HL-60 (cell line): ENCODE data around the gene RPS3.
A peak's percentile ranks its signal among the peaks of the same experiment; 100 is the strongest.

ENCODE experiments used
- DNase-seq, 2 experiments: peaks; one replicate each; pipeline ENCODE4 v3.0.0-alpha.2; 2010 to 2020; ENCODE audit warnings: low read depth in 1 of 2, low spot score in 1 of 2
- H3K27ac ChIP-seq: fragments of 250-450 bp; sonication (Bioruptor Pico); replicated peaks from 2 replicates; pipeline ENCODE4 v1.5.1; 2020; ENCODE audit warnings: mild to moderate bottlenecking, moderate library complexity
- H3K27me3 ChIP-seq: fragments of 250-450 bp; sonication (Bioruptor Pico); 2 replicates; pipeline ENCODE4 v1.5.1; 2021; ENCODE audit warnings: mild to moderate bottlenecking, moderate library complexity; ENCODE audit not compliant: insufficient read depth, poor library complexity, severe bottlenecking
- H3K4me3 ChIP-seq: replicated peaks from 2 replicates; pipeline ENCODE4 v1.5.1; 2011; ENCODE audit warnings: mild to moderate bottlenecking, control low read depth, low read length; ENCODE audit not compliant: insufficient read depth
- CTCF ChIP-seq: IDR thresholded peaks from one replicate; pipeline ENCODE4 v1.5.1; 2011; ENCODE audit warnings: low read length, control low read depth, inconsistent platforms; ENCODE audit not compliant: insufficient read depth
- GABPA ChIP-seq: IDR thresholded peaks from 2 replicates; pipeline ENCODE4 v1.6.1; 2012; ENCODE audit warnings: low read depth
- POLR2AphosphoS5 ChIP-seq: IDR thresholded peaks from 2 replicates; pipeline ENCODE4 v1.6.1; 2012; ENCODE audit warnings: low read depth
- REST ChIP-seq: IDR thresholded peaks from 2 replicates; pipeline ENCODE4 v1.6.1; 2012; ENCODE audit warnings: low read depth; ENCODE audit not compliant: insufficient replicate concordance
- SPI1 ChIP-seq: IDR thresholded peaks from 2 replicates; pipeline ENCODE4 v1.6.1; 2012; ENCODE audit warnings: low read depth, mild to moderate bottlenecking, borderline replicate concordance

The RPS3 gene

DNA sequence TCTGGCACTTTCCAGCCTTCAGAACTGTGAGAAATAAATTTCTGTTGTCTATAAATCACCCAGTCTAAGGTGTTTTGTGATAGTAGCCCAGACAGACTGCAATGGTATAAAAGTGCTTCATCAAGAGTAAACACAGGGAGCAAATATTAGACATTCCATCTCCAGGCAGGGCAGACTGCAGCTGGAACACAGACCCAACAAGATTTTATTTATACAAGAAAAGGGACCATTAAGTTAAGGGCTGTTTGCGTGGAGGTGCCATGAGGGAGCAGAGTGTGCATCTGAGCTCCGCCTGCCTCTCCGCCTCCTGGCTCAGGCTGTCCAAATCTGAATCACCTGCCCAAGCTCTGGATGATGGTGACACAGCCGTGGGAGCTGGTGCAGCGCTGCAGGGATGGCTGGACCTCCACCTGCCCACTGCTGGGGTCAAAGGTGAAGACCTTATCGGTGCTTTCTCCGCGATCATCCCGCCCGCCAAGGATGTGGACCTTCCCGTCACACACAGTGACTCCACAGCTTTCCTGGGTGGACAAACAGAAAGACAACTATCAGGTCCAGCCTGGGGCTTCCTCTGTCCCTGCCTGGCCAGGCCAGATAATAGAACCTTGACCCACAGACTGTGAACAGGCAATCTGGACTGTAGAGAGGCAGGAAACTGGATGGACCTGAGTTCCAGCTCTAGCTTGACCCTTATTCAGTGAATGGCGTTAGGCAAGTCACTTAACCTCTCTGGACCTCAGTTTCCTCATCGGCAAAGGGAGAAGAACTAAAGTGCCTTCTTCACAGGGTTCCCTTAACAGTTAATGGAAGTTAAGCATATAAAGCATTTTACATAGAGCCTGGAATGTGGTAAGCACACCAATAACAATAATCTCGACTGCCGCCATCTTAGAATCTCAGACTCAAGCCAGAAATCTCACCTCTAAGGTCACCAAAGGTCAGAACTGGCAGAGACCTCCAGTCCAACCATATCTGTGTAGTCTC, 23.2 kb downstream of the RPS3 start:
- no peak for TF ChIP-seq POLR2AphosphoS5
- no peak for TF ChIP-seq SPI1

DNA sequence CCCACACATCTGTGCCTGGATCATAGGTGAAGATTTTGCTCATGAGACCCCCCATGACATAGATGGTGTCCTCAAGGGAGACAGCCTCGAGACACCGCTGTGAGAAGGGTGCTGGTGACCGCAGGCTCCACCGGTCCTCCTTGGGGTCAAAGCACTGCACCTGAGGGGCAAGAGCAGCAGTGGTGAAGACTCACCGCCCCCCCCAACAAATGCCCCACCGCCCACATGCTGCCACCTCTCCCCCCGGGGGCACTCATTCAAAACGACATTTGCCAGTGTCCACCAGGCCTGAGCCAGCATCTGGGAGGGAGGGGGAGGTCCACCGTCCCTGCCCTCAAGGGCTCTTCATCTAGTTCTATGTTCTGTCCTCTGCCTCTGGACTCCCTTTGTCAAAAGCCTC, 24.4 kb downstream of the RPS3 start:
- Histone ChIP-seq H3K27me3 (peaks cover under 1% of the 10 kb centered on the region), H3K27ac (no peak overlapping the region), H3K4me3 (no peak overlapping the region)
- TF ChIP-seq REST: no peak
- TF ChIP-seq GABPA: no peak
- TF ChIP-seq SPI1: no peak
- TF ChIP-seq CTCF: no peak
- no peak for TF ChIP-seq POLR2AphosphoS5
- DNase-seq: no peak

More for the DNA sequence above, 23.2 kb downstream of the RPS3 start:
- H3K27ac ChIP-seq: no peak overlapping the region
- no peak for DNase-seq
- no peak overlapping the region for H3K4me3 ChIP-seq
- H3K27me3 ChIP-seq: no peaks in the 10 kb centered on the region

DNA sequence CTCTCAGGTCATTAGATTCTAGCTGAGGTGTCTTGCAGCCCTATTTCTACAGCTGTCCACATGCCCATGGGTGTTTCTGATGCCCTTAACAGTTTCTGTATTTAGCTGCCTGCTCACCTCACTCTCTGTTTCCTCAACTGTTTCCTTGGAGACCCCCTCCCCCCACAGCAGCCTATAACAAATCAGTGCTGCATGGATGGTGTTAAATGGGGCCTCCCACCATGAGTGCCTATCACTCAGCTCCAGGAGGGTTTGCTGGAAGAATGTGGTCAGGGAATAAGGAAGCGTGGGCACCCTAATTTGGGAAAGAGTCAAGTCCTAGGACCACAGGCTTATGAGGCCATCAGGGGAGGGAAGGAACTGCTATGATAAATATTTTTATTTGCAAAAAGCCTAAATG, 25.1 kb downstream of the RPS3 start:
- H3K27me3 ChIP-seq: peaks cover 7% of the 10 kb centered on the region
- no peak overlapping the region for H3K4me3 ChIP-seq
- no peak overlapping the region for H3K27ac ChIP-seq
- DNase-seq: peak in 1 of 2 experiments; percentile 16
- TF ChIP-seq GABPA (no peak), SPI1 (no peak), POLR2AphosphoS5 (no peak), REST (no peak), CTCF (no peak)

DNA sequence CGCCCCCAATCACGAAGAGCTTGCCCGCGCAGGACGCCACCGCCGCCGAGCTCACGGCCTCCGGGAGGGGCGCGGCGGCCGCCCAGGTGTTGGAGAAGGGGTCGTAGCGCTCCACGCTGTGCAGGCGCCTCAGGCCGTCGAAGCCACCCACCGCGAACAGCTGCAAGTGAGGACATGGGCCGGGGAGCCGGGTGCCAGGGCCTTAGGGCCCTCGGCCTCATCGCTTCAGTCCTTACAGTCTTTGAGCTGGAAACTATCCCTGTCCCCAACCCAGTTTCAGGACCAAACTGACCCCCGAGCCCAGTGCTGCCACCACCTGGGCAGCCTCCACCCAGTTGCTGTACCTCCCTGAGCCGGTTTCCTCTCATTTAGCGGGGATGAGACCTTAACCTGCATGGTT, 26.1 kb downstream of the RPS3 start:
- TF ChIP-seq CTCF (no peak), GABPA (no peak), REST (no peak), SPI1 (no peak), POLR2AphosphoS5 (no peak)

More for the DNA sequence above, 26.1 kb downstream of the RPS3 start:
- Histone ChIP-seq H3K27ac (no peak overlapping the region), H3K4me3 (no peak overlapping the region), H3K27me3 (peaks cover 8% of the 10 kb centered on the region)
- DNase-seq: no peak
